ENCODE data around the gene NNT. TPM values are rescaled to one million over a fixed set of nuclear protein-coding genes. Genes with fewer than 3 reads are reported as not detected.

The NNT gene
- total RNA-seq, 2 experiments from 2014 or later = 79.3 to 79.4 TPM

Other genes with a start within 250 kb of the NNT start
- 10 to 100 TPM; 10.7 to 12.1 TPM for gene CCL28, start 190.8 kb upstream of the NNT start, total RNA-seq
- gene TMEM267, start 119.3 kb upstream of the NNT start, total RNA-seq = 10 to 100 TPM; 21.3 to 23.2 TPM
- gene C5orf34, start 88.0 kb upstream of the NNT start, total RNA-seq = 1 to 10 TPM; 7.9 to 9.5 TPM
- 10 to 100 TPM; 51.2 to 56.2 TPM for gene PAIP1, start 46.1 kb upstream of the NNT start, total RNA-seq

Data from activated CD8-positive, alpha-beta memory T cell treated with anti-CD3 and anti-CD28 coated beads for 36 hours (primary cell).